Muscle of leg (tissue), 11 donors: ENCODE results near the gene NPAS3. TPM values are rescaled to one million over a fixed set of nuclear protein-coding genes. Genes with fewer than 3 reads are reported as not detected.

Experiments used
- DNase-seq: peaks from one replicate; pipeline ENCODE4 v3.0.0; 2013
- H3K27ac ChIP-seq: one replicate; pipeline ENCODE4 v1.5.1; 2013; ENCODE audit warnings: mild to moderate bottlenecking, low read length, control low read depth
- H3K27me3 ChIP-seq: one replicate; pipeline ENCODE4 v1.6.1; 2013; ENCODE audit warnings: low read length; ENCODE audit not compliant: control insufficient read depth, insufficient read depth
- H3K36me3 ChIP-seq: one replicate; pipeline ENCODE4 v1.6.1; 2013; ENCODE audit warnings: low read length; ENCODE audit not compliant: control insufficient read depth, insufficient read depth
- H3K4me1 ChIP-seq: one replicate; pipeline ENCODE4 v1.6.1; 2013; ENCODE audit warnings: low read length; ENCODE audit not compliant: control insufficient read depth, insufficient read depth
- H3K4me3 ChIP-seq: one replicate; pipeline ENCODE4 v1.5.1; 2013; ENCODE audit warnings: low read length, control low read depth
- H3K9me3 ChIP-seq: replicated peaks from 2 replicates; pipeline ENCODE4 v1.6.1; 2013; ENCODE audit warnings: low read depth, low read length; ENCODE audit not compliant: control insufficient read depth
- WGBS: methylation state at CpG from one replicate; pipeline ENCODE4 v1.1.5; 2013; ENCODE audit warnings: missing lambda C conversion rate; ENCODE audit not compliant: insufficient coverage; 5-methylcytosine and 5-hydroxymethylcytosine counted together
- polyA plus RNA-seq, 8 donors: library from polyadenylated mRNA; unstranded; fragments of 120-200 nt; gene quantifications; one replicate each; pipeline versions ENCODE4 v1.2.1 to v1.2.3, GENCODE V29; 2013; ENCODE audit warnings: inconsistent platforms in 1 of 8, low replicate concordance in 1 of 8; ENCODE audit not compliant: insufficient read length in 8 of 8, insufficient read depth in 1 of 8
- total RNA-seq: library from RNA; stranded (reverse); fragments of 120-200 nt; gene quantifications from one replicate; pipeline ENCODE4 v1.2.4, GENCODE V29; 2013

NPAS3 gene
- total and polyA plus RNA-seq, 9 donors: 3.4 to 7.6 (median 5.1) TPM

DNA sequence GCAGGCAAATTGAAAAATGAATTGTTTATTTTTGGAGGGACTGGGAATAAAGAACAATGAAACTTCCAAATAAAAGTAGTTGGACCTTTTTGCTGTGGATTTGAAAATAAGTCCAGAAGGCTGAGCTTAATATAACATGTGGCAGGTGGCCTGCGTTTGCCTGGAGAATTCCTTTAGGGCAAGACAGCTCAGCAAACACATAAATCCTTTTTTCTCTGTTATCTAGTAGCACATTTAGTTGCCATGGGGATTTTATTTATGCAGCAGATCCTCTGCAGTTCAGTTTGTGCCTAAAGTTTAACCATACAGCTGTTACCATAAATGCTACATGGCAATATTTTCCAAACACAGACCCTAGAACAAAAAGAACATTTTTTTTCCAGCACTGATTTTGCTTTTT, 180.0 kb downstream of the NPAS3 start:
- no peaks in the 10 kb centered on the region for H3K9me3 ChIP-seq
- WGBS: no CpG with 5 or more reads among the region's 1 CpG
- no peaks in the 10 kb centered on the region for H3K4me1 ChIP-seq
- no peaks in the 10 kb centered on the region for H3K36me3 ChIP-seq
- DNase-seq: peak; percentile 90
- no peaks in the 10 kb centered on the region for H3K27me3 ChIP-seq
- peak overlapping the region; percentile 10 for H3K27ac ChIP-seq
- H3K4me3 ChIP-seq: no peak overlapping the region

DNA sequence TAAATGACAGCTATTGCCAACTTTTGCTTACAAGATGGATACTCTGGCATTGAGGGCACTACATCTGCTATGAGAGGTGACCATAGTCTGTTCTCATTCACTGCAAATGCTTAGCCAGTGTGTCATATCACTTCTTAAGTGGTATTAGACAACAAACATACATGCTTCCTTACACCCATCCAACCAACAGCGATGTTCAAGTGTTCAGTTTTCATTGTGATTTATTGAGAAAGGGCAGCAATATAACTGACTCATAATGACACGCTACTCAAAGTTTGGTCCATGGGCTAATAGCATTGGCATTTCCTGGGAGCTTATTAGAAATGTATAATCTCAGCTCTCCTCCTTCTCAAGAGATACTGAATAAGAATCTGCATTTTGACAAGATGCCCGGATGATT, 181.7 kb downstream of the NPAS3 start:
- Histone ChIP-seq H3K4me1 (no peaks in the 10 kb centered on the region), H3K4me3 (no peak overlapping the region), H3K27ac (no peak overlapping the region), H3K27me3 (no peaks in the 10 kb centered on the region), H3K36me3 (no peaks in the 10 kb centered on the region), H3K9me3 (no peaks in the 10 kb centered on the region)
- no peak for DNase-seq
- no CpG with 5 or more reads among the region's 3 CpGs for WGBS

DNA sequence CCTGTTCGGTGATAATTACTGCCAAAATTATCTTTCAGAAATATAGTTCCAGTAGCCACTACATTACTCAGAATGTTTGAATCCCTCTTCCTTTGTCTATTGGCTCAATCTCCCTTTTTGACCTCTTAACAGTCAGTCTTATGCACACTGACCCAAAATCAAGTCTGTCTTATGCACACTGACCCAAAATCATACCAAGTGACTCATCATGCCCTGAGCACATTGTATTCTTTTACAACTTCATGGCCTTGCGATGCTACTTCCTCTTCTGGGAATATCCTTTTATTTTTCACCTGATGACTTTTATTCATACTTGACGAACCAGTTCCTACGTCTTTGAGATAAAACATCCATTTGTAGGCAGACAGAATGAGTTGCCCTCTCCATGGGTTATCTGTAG, 182.3 kb downstream of the NPAS3 start:
- WGBS: 100% methylated on average over 2 of the region's 4 CpGs
- H3K4me1 ChIP-seq: no peaks in the 10 kb centered on the region
- no peak overlapping the region for H3K4me3 ChIP-seq
- no peaks in the 10 kb centered on the region for H3K27me3 ChIP-seq
- H3K36me3 ChIP-seq: no peaks in the 10 kb centered on the region
- no peaks in the 10 kb centered on the region for H3K9me3 ChIP-seq
- H3K27ac ChIP-seq: no peak overlapping the region
- no peak for DNase-seq

DNA sequence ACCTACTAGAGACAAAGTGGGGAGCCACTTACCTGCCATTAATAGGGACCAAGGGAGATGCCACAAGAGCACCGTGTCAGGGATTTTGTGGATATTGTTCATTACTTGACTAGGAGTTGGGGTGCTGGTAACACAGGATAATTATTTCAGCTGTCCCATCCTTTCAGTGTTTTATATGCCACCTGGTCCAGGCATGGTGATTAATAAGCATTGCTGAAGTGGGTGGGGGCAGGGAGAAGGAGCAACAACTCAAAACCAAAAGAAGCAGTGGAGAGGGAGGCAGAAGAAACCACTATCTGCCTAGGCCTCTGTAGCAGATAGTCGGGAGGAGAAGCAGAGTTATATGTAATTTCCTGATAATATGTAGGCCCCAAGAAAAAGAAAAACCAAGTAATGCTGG, 184.6 kb downstream of the NPAS3 start:
- no peaks in the 10 kb centered on the region for H3K4me1 ChIP-seq
- H3K4me3 ChIP-seq: no peak overlapping the region
- H3K9me3 ChIP-seq: no peaks in the 10 kb centered on the region
- no peaks in the 10 kb centered on the region for H3K36me3 ChIP-seq
- DNase-seq: no peak
- WGBS: no CpG with 5 or more reads among the region's 2 CpGs
- H3K27ac ChIP-seq: no peak overlapping the region
- no peaks in the 10 kb centered on the region for H3K27me3 ChIP-seq

DNA sequence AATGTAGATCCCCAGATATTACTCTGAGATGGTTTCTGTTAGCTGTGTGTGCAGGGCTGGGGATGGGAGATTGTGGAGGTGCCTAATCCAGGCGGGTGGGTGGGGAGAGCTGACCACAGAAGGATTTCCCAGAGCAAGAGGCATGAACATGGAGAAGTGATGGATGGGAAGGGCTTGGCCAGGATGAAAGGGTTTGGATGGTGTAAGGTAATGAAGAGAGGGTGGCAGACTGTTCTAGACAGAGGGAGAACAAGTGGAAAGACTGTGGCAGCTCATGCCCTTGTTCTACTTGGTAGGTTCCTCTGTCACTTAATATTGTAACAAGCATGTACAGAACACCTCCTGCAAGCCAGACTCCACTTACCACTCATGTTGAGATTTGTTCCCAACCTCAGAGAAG, 187.8 kb downstream of the NPAS3 start:
- WGBS: 73% methylated on average over 1 of the region's 1 CpG
- Histone ChIP-seq H3K4me3 (no peak overlapping the region), H3K27me3 (no peaks in the 10 kb centered on the region)

DNA sequence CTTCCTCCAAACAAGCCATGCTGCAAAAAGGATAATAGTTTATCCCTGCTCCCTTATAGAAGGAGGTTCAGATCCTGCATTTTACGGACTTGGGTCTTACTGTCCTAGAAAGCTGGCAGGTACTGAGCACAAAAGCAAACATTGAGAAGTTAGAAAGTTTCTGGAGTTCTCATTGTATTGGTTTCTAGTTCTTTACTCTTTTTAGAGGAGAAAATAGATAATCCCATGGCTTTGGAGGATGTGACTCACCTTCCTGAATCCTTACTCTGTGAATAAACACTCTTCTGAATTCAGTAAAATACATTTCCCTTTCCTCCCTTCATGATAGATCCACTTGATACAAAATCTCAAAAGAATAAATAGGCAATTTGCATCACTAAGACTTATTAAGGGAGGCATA, 188.9 kb downstream of the NPAS3 start:
- Histone ChIP-seq H3K9me3 (no peaks in the 10 kb centered on the region), H3K36me3 (no peaks in the 10 kb centered on the region), H3K27me3 (no peaks in the 10 kb centered on the region), H3K4me1 (no peaks in the 10 kb centered on the region), H3K4me3 (no peak overlapping the region), H3K27ac (no peak overlapping the region)
- WGBS: no CpG with 5 or more reads among the region's 1 CpG
- no peak for DNase-seq

More for the DNA sequence above, 187.8 kb downstream of the NPAS3 start:
- Histone ChIP-seq H3K36me3 (no peaks in the 10 kb centered on the region), H3K27ac (no peak overlapping the region), H3K9me3 (no peaks in the 10 kb centered on the region), H3K4me1 (no peaks in the 10 kb centered on the region)
- no peak for DNase-seq

DNA sequence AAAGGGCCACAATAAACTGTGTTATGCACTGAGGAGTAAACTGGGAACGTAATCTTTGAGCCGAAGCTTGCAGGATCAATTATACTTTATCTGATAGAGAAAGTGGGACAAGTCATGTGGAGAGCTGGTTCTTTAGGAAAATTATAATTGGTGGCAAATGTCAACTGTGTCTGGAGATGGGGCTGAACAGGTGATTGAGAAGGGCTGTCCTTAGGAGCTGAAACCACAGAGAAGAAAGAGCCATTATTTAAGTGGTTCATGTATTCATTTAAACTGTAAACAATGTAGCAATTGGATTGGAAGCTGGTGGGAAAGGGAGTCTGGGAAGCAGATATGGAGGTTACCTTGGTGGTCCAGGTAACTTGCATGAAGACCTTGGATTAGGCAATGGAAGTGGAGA, 193.1 kb downstream of the NPAS3 start:
- no peak overlapping the region for H3K27ac ChIP-seq
- WGBS: 87% methylated on average over 2 of the region's 2 CpGs
- no peak overlapping the region for H3K4me3 ChIP-seq
- no peaks in the 10 kb centered on the region for H3K9me3 ChIP-seq
- no peaks in the 10 kb centered on the region for H3K4me1 ChIP-seq
- no peak for DNase-seq
- H3K27me3 ChIP-seq: no peaks in the 10 kb centered on the region
- H3K36me3 ChIP-seq: no peaks in the 10 kb centered on the region

DNA sequence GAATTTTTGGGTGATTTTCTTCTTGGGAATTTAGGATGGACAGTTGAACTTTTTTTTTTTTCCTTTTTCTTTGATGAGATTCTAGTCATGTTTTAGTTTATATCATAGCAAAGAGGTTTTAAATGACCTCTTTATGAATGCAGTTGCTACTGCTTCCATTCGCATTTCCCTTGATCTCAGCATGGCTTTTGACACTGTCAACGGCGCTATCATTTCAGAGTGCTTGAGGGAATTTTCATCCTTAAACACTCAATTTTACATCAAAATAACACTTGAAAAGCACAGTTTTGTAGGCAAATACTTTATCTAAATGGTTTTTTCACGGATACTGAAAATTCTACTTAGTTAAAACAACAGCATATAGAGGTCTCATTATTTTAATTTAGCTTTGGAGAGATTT, 195.5 kb downstream of the NPAS3 start:
- 70% methylated on average over 2 of the region's 4 CpGs for WGBS
- Histone ChIP-seq H3K4me1 (no peaks in the 10 kb centered on the region), H3K4me3 (no peak overlapping the region), H3K36me3 (no peaks in the 10 kb centered on the region), H3K27ac (no peak overlapping the region), H3K27me3 (no peaks in the 10 kb centered on the region), H3K9me3 (no peaks in the 10 kb centered on the region)
- DNase-seq: no peak

DNA sequence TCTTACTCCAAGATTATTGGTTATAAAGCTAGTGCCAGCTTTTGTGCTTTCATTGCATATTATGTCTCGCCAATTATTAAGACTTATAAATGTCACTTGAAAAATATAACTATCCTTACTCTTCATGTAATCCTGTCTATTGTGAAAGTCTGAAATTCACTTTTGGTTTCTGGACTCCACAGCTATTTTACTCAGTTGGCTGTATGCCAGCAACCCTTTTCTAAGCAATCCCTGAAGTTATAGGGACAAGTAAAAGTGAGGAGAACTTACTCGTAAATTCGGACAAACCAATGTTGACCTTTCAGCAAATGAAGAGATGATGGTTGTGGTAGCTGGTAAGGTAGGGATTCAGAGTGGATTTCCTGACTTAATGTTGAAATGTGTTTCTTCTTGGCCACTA, 196.3 kb downstream of the NPAS3 start:
- Histone ChIP-seq H3K27me3 (no peaks in the 10 kb centered on the region), H3K4me1 (no peaks in the 10 kb centered on the region), H3K36me3 (no peaks in the 10 kb centered on the region), H3K27ac (no peak overlapping the region), H3K9me3 (no peaks in the 10 kb centered on the region), H3K4me3 (no peak overlapping the region)
- no CpG with 5 or more reads among the region's 3 CpGs for WGBS
- DNase-seq: peak; percentile 35

DNA sequence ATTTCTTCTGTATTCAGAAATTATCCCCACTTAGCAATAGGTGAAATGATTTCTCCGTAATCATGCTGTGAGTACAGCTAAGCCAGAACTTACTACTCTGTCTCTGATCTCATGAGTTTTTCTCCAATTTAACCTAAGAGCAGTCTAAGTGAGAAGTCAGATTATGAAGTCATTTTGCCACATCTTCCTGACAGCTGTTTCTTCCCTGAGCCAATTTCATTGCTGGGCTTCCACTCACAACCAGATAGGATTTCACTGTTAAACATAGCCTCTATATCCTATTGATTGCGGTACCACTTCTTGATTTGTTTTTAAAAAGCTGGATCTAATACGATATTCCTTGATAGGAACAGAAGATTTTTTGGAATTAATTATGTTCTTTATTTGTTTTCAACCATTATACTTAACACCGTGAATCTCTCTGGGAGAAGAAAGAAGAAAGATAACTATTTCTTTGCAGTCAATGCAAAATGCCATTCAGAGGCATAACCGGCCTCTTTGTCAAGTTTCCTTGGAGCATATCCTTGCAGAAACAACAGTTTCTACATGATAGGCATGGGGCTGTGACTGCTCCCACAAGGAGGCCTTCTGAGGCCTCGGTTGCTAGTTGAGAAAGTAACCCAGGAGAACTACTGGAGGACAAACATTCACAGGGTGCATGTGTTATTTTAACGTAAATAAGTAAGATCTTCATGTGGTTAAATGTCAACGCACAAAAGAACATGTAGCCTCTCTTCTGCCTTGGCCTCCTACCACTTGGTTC, 212.2 kb downstream of the NPAS3 start:
- Histone ChIP-seq H3K9me3 (no peaks in the 10 kb centered on the region), H3K4me3 (no peak overlapping the region), H3K27ac (no peak overlapping the region), H3K36me3 (no peaks in the 10 kb centered on the region), H3K27me3 (no peaks in the 10 kb centered on the region), H3K4me1 (peaks cover 4% of the 10 kb centered on the region)
- peak; percentile 66 for DNase-seq
- no CpG with 5 or more reads among the region's 8 CpGs for WGBS

DNA sequence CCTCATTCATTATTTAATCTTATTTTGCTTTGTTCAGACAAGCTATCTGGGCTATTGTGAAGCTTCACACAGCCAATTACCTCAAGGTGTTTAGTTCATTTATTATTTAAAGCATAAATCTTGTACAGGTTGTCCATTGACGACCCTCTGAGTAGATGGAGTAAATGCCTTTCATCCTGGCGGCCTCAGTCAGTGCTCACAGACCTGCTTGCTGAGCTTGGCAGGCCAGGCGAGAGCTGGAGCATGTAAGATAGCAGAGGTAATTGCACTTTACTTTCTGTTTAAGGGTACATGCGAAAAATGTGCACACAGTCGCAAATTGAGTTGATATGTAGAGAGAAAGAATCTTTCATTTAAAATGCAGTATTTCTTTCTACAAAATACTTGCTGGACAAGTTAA, 224.4 kb downstream of the NPAS3 start:
- WGBS: 100% methylated on average over 2 of the region's 5 CpGs
- Histone ChIP-seq H3K4me3 (no peak overlapping the region), H3K9me3 (no peaks in the 10 kb centered on the region), H3K27ac (no peak overlapping the region), H3K27me3 (no peaks in the 10 kb centered on the region), H3K36me3 (no peaks in the 10 kb centered on the region), H3K4me1 (no peaks in the 10 kb centered on the region)
- DNase-seq: no peak
